22Rv1 (cell line): ENCODE measurements around the gene FBXL13.
"Not testable (repeated sequence)": the region's sequence is repeated elsewhere in the genome, so short reads cannot be mapped to it uniquely, and the experiment has no call there.

ENCODE experiments used
- CTCF ChIP-seq: fragments of 450-650 bp; IDR thresholded peaks from 2 replicates; pipeline ENCODE4 v1.5.1; 2017; ENCODE audit warnings: mild to moderate bottlenecking
- ZFX ChIP-seq: fragments of 450-650 bp; IDR thresholded peaks from 2 replicates; pipeline ENCODE4 v1.6.1; 2017; ENCODE audit warnings: antibody characterized with exemption, borderline replicate concordance

- not testable (repeated sequence) for TF ChIP-seq CTCF, ZFX
These were observed 120.2 kb downstream of the FBXL13 start for GRCh38 chr7:102954359-102954758.
